Measurements from ENCODE around the gene PDSS2. TPM values are rescaled to one million over a fixed set of nuclear protein-coding genes. Genes with fewer than 3 reads are reported as not detected.

PDSS2 gene
- total RNA-seq, 4 donors from 2014 or later, result 6.5 to 9.6 (median 8.8) TPM

GRCh38 chr6:107443608-107444267 is 15.6 kb downstream of the PDSS2 start:
- ATAC-seq (ENCODE audit: low FRiP score), result no peak
- TF ChIP-seq CTCF (IDR thresholded peaks at IDR 0.05), result no peak
- DNase-seq (ENCODE audit: low spot score), result no peak

GRCh38 chr6:107442938-107443607 is 16.3 kb downstream of the PDSS2 start:
- TF ChIP-seq CTCF (IDR thresholded peaks at IDR 0.05), result no peak
- ATAC-seq (ENCODE audit: low FRiP score) (no peak), DNase-seq (ENCODE audit: low spot score) (no peak)

GRCh38 chr6:107441682-107442081 is 17.7 kb downstream of the PDSS2 start:
- DNase-seq (ENCODE audit: low spot score) (no peak), ATAC-seq (ENCODE audit: low FRiP score) (no peak)
- no peak for TF ChIP-seq CTCF (IDR thresholded peaks at IDR 0.05)

- TF ChIP-seq CTCF (IDR thresholded peaks at IDR 0.05), result no peak
- ATAC-seq (ENCODE audit: low FRiP score) (no peak), DNase-seq (ENCODE audit: low spot score) (no peak)
Observed at GRCh38 chr6:107440936-107441335, 18.4 kb downstream of the PDSS2 start.

GRCh38 chr6:107439406-107439805 is 20.0 kb downstream of the PDSS2 start:
- DNase-seq (ENCODE audit: low spot score) (no peak), ATAC-seq (ENCODE audit: low FRiP score) (no peak)
- no peak for TF ChIP-seq CTCF (IDR thresholded peaks at IDR 0.05)

GRCh38 chr6:107437691-107438090 is 21.7 kb downstream of the PDSS2 start:
- no peak for TF ChIP-seq CTCF (IDR thresholded peaks at IDR 0.05)
- ATAC-seq (ENCODE audit: low FRiP score) (no peak), DNase-seq (ENCODE audit: low spot score) (no peak)

GRCh38 chr6:107436881-107437280 is 22.5 kb downstream of the PDSS2 start:
- TF ChIP-seq CTCF (IDR thresholded peaks at IDR 0.05), result no peak
- ATAC-seq (ENCODE audit: low FRiP score), result no peak
- DNase-seq (ENCODE audit: low spot score), result no peak
